Measurements from ENCODE around the gene RNF112.

Gene RNF112

GRCh38 chr17:19386051-19386929 lies 24.7 kb upstream of the RNF112 start:
- H3K4me1 ChIP-seq (ENCODE audit: control insufficient read depth, insufficient read depth, low read length), result peaks cover 41% of the 10 kb centered on the region
- peak overlapping the region; percentile 19 for H3K9ac ChIP-seq (ENCODE audit: low read length)
- H3K4me3 ChIP-seq (ENCODE audit: low read length), result peak overlapping the region; percentile 68
- H3K27ac ChIP-seq (ENCODE audit: low read depth, low read length), result peak overlapping the region; percentile 97
- H3K27me3 ChIP-seq (ENCODE audit: control insufficient read depth, insufficient read depth, low read length), result no peaks in the 10 kb centered on the region
- H3K36me3 ChIP-seq (ENCODE audit: control insufficient read depth, insufficient read depth, low read length), result peaks cover 9% of the 10 kb centered on the region

- Histone ChIP-seq H3K27me3 (ENCODE audit: control insufficient read depth, insufficient read depth, low read length) (no peaks in the 10 kb centered on the region), H3K36me3 (ENCODE audit: control insufficient read depth, insufficient read depth, low read length) (peaks cover 9% of the 10 kb centered on the region), H3K4me3 (ENCODE audit: low read length) (peak within 1 kb of the TSS; percentile 68), H3K4me1 (ENCODE audit: control insufficient read depth, insufficient read depth, low read length) (peaks cover 47% of the 10 kb centered on the region), H3K27ac (ENCODE audit: low read depth, low read length) (peak within 1 kb of the TSS; percentile 97), H3K9ac (ENCODE audit: low read length) (peak within 1 kb of the TSS; percentile 19)
Observed at GRCh38 chr17:19386974-19387920, 23.8 kb upstream of the RNF112 start, which contains the start of gene MFAP4. Gene MFAP4, minus strand, starts transcription at chr17:19387190. Its CDS starts 35 bp downstream, at chr17:19387155.

- H3K4me3 ChIP-seq (ENCODE audit: low read length), result no peak overlapping the region
- no peaks in the 10 kb centered on the region for H3K27me3 ChIP-seq (ENCODE audit: control insufficient read depth, insufficient read depth, low read length)
- peak overlapping the region; percentile 97 for H3K27ac ChIP-seq (ENCODE audit: low read depth, low read length)
- H3K36me3 ChIP-seq (ENCODE audit: control insufficient read depth, insufficient read depth, low read length), result peaks cover 5% of the 10 kb centered on the region
- H3K9ac ChIP-seq (ENCODE audit: low read length), result peak overlapping the region; percentile 10
- peaks cover 53% of the 10 kb centered on the region for H3K4me1 ChIP-seq (ENCODE audit: control insufficient read depth, insufficient read depth, low read length)
Observed at GRCh38 chr17:19387921-19388521, 23.0 kb upstream of the RNF112 start.

DNA sequence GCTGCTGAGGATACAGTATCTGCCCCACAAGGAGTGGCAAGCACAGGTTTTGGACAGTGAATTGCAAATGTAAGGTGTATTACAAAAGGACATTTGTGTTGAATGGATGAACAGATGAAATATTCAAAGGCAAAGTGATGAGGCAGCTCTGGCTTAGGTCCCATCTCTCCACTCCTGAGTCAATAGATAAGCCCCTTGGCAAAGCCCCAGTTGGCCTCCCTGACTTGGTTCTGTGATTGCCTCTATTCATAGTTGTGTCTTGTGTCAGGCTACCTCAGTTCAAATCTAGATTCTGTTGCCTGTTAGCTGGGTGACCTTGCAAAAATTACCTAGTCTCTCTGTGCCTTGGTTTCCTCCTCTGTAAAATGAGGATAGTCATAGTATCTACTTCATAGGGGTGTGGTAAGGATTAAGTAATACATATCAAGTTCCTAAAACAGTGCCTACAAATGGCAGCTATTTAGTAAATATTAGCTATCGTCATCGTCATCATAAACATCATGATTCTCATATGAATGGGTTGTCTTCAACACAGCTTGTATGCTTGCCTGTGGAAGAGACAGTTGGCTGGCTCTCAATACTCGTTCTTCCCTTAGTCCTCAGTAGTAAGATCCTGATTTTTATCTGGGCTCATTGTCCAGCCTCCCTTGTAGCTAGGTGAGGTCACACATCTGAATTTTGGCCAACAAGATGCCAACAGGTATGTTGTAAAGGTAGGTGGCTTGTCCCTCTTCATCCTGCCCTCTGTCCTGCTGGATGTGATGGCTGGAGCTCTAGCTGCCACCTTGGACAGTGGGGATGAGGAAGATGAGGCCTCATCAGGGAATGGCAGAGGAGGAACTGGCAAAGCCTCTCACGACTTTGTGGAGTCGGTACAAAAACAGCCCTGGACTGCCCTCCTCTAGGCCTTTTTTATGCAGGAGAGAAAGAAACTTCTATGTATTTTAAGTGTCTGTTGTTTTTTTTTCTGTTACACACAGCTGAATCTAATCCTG lies 21.9 kb upstream of the RNF112 start:
- Histone ChIP-seq H3K9ac (ENCODE audit: low read length) (no peak overlapping the region), H3K27me3 (ENCODE audit: control insufficient read depth, insufficient read depth, low read length) (no peaks in the 10 kb centered on the region), H3K4me3 (ENCODE audit: low read length) (no peak overlapping the region), H3K36me3 (ENCODE audit: control insufficient read depth, insufficient read depth, low read length) (peaks cover 3% of the 10 kb centered on the region), H3K4me1 (ENCODE audit: control insufficient read depth, insufficient read depth, low read length) (peaks cover 47% of the 10 kb centered on the region), H3K27ac (ENCODE audit: low read depth, low read length) (peak overlapping the region; percentile 97)

- no peaks in the 10 kb centered on the region for H3K27me3 ChIP-seq (ENCODE audit: control insufficient read depth, insufficient read depth, low read length)
- no peak overlapping the region for H3K27ac ChIP-seq (ENCODE audit: low read depth, low read length)
- H3K4me1 ChIP-seq (ENCODE audit: control insufficient read depth, insufficient read depth, low read length), result peaks cover 30% of the 10 kb centered on the region
- H3K4me3 ChIP-seq (ENCODE audit: low read length), result no peak overlapping the region
- H3K36me3 ChIP-seq (ENCODE audit: control insufficient read depth, insufficient read depth, low read length), result no peaks in the 10 kb centered on the region
- H3K9ac ChIP-seq (ENCODE audit: low read length), result no peak overlapping the region
Observed at GRCh38 chr17:19390951-19391350, 20.1 kb upstream of the RNF112 start.

- Histone ChIP-seq H3K4me3 (ENCODE audit: low read length) (no peak overlapping the region), H3K27ac (ENCODE audit: low read depth, low read length) (no peak overlapping the region), H3K4me1 (ENCODE audit: control insufficient read depth, insufficient read depth, low read length) (peaks cover 30% of the 10 kb centered on the region), H3K9ac (ENCODE audit: low read length) (no peak overlapping the region), H3K27me3 (ENCODE audit: control insufficient read depth, insufficient read depth, low read length) (no peaks in the 10 kb centered on the region), H3K36me3 (ENCODE audit: control insufficient read depth, insufficient read depth, low read length) (no peaks in the 10 kb centered on the region)
Observed at GRCh38 chr17:19391432-19391831, 19.6 kb upstream of the RNF112 start.

DNA sequence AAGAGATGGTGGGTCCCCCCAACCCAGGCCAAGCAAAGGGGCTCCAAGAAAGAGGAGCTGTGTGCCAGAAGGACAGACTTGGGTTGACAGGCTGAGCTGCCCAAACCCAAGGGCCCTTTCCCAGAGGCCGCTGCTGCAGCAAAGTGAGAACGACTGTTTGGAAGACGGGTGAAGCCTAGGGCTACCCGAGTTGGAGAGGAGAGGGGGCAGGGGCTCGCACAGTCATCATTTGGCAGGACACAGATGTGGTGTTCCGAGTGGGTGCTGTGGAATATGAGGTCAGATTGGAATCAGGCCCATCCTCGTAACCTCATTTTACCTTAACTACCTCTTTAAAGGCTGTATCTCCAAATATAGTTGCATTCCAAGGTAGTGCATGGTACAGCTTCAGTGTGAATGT lies 18.7 kb upstream of the RNF112 start:
- Histone ChIP-seq H3K4me1 (ENCODE audit: control insufficient read depth, insufficient read depth, low read length) (peaks cover 29% of the 10 kb centered on the region), H3K27me3 (ENCODE audit: control insufficient read depth, insufficient read depth, low read length) (no peaks in the 10 kb centered on the region), H3K4me3 (ENCODE audit: low read length) (no peak overlapping the region), H3K27ac (ENCODE audit: low read depth, low read length) (peak overlapping the region; percentile 78), H3K9ac (ENCODE audit: low read length) (no peak overlapping the region), H3K36me3 (ENCODE audit: control insufficient read depth, insufficient read depth, low read length) (no peaks in the 10 kb centered on the region)

DNA sequence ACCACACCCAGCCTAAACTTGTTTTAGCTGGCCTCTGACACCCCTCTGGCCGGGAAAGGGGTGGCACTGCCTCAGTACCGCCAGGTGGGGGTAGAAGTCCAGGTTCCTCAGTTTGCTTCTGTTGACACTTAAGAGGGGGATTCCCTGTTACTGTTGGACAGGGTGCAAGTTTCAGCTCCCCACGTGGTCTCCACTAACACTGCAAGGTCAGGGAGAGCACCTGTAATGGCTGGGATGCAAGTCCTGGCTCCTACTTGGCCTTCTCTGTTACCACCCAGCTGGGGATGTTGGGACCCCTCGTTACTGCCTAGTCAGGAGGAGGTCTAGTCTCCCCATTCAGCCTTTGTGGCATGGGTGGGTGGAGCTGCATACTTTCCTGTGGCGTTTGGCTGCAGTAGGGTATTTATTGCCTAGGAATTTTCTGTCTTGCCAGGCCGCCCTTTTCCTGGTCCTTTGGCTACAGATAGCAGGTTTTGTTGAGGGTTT lies 13.4 kb upstream of the RNF112 start:
- Histone ChIP-seq H3K27ac (ENCODE audit: low read depth, low read length) (no peak overlapping the region), H3K9ac (ENCODE audit: low read length) (no peak overlapping the region)

DNA sequence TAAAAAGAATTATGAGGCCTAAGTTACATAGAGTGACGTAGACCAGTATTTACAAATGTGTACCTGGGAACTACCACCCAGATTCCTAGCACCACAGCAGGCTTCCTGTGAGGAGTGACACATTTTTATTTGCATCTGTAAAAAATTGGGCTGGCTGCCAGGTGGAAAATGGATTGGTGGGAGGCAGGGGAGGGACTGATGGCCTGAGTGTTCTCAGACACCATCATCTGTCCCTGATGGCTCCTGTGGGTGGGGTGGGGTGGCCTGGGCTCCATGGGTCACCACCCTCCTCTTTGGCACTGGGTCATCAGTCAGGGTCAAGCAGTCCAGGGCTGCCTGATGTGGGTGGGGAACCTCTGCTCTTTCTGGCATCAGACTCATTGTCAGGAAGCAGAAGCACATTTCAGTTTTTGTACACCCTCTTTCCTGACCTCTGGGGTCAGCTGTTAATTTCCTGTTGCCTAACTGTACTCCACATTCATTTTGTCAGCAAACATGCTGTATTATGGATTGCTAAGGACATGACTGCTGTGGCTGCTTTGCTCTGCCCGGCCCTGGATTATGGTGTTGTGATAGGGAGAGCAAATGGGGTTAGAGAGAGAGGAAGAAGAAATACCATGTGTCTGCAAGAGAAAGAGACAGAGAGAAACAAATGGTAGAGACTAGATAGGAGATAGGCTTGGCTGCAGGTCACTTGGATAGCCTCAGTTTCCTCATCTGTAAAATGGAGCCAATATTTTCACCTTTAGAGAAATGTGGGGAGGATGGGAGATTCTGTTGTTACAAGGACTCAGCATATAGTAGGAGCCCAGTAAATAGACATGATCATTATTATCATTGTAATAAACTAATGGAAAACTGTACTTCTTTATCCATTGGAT lies 12.5 kb upstream of the RNF112 start:
- Histone ChIP-seq H3K36me3 (ENCODE audit: control insufficient read depth, insufficient read depth, low read length) (no peaks in the 10 kb centered on the region), H3K4me3 (ENCODE audit: low read length) (no peak overlapping the region), H3K4me1 (ENCODE audit: control insufficient read depth, insufficient read depth, low read length) (peaks cover 3% of the 10 kb centered on the region), H3K27me3 (ENCODE audit: control insufficient read depth, insufficient read depth, low read length) (no peaks in the 10 kb centered on the region), H3K27ac (ENCODE audit: low read depth, low read length) (peak overlapping the region; percentile 17), H3K9ac (ENCODE audit: low read length) (no peak overlapping the region)

More for the DNA sequence above, 13.4 kb upstream of the RNF112 start:
- Histone ChIP-seq H3K4me1 (ENCODE audit: control insufficient read depth, insufficient read depth, low read length) (peaks cover 7% of the 10 kb centered on the region), H3K27me3 (ENCODE audit: control insufficient read depth, insufficient read depth, low read length) (no peaks in the 10 kb centered on the region), H3K4me3 (ENCODE audit: low read length) (no peak overlapping the region), H3K36me3 (ENCODE audit: control insufficient read depth, insufficient read depth, low read length) (no peaks in the 10 kb centered on the region)

DNA sequence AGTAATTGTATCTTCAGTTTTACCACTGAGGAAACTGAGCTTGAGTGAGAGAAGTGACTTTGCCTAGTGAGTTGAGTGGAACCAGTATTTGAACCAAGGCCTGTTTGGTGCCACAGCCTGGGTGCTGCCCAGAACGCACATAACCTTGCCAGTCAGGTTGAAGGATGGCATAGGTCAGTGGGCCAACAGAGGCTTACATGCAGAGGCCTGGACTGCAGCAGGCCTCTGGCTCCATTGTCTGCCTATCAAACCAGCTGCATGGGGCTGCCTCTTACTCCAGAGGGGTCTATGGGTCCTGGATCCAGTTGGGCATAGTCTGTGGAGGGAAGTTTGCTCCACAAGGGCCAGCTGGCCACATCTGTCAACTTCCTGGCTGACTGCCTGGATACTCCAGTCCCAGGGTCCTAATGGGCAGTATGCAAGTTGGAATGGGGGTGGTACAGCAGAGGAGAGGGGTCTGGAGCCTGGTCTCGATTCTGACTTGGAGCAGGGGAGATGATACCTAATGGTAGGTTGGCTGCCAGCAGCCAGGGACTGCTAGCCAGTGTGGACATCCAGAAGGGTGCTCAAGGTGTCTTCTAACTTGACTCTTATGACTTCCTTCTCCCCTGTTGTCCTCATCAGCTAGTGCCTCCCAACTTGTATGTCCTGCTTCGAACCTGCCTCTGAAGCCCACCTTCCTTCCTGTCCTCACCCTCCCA lies 11.1 kb upstream of the RNF112 start:
- Histone ChIP-seq H3K27me3 (ENCODE audit: control insufficient read depth, insufficient read depth, low read length) (no peaks in the 10 kb centered on the region), H3K4me3 (ENCODE audit: low read length) (no peak overlapping the region), H3K36me3 (ENCODE audit: control insufficient read depth, insufficient read depth, low read length) (no peaks in the 10 kb centered on the region), H3K4me1 (ENCODE audit: control insufficient read depth, insufficient read depth, low read length) (peaks cover 3% of the 10 kb centered on the region), H3K9ac (ENCODE audit: low read length) (no peak overlapping the region), H3K27ac (ENCODE audit: low read depth, low read length) (no peak overlapping the region)
